Thymus (tissue), 2 donors: ENCODE data around the gene SEPHS2. TPM values are rescaled to one million over a fixed set of nuclear protein-coding genes. Genes with fewer than 3 reads are reported as not detected.

Source experiments
- polyA plus RNA-seq: library from polyadenylated mRNA; stranded (reverse); fragments of 200-250 nt; gene quantifications from one replicate; pipeline ENCODE4 v1.2.3, GENCODE V29; 2013
- total RNA-seq: library from RNA; stranded (reverse); fragments of 120-200 nt; gene quantifications from one replicate; pipeline ENCODE4 v1.2.4, GENCODE V29; 2013
- donor health status: healthy.

Gene SEPHS2
- total and polyA plus RNA-seq, 2 donors: 15.2 to 63.9 TPM

Other genes starting within 250 kb of the SEPHS2 start
- 10.6 TPM for gene SULT1A3, start 246.6 kb downstream of the SEPHS2 start, total RNA-seq
- gene SULT1A3, start 246.6 kb downstream of the SEPHS2 start, polyA plus RNA-seq: 122 TPM
- gene NPIPB13, start 197.4 kb downstream of the SEPHS2 start, total RNA-seq: 0.66 TPM
- gene NPIPB13, start 197.4 kb downstream of the SEPHS2 start, polyA plus RNA-seq: 10.1 TPM
- 49.5 TPM for gene CD2BP2, start 90.6 kb downstream of the SEPHS2 start, total RNA-seq
- 48.0 TPM for gene CD2BP2, start 90.6 kb downstream of the SEPHS2 start, polyA plus RNA-seq
- 12.1 TPM for gene TBC1D10B, start 75.4 kb downstream of the SEPHS2 start, total RNA-seq
- gene TBC1D10B, start 75.4 kb downstream of the SEPHS2 start, polyA plus RNA-seq: 25.0 TPM
- 11.7 TPM for gene MYL11, start 71.1 kb downstream of the SEPHS2 start, total RNA-seq
- 12.5 TPM for gene MYL11, start 71.1 kb downstream of the SEPHS2 start, polyA plus RNA-seq
- 173 TPM for gene SEPTIN1, start 63.3 kb downstream of the SEPHS2 start, total RNA-seq
- gene SEPTIN1, start 63.3 kb downstream of the SEPHS2 start, polyA plus RNA-seq: 337 TPM
- 12.9 TPM for gene ZNF48, start 50.5 kb downstream of the SEPHS2 start, total RNA-seq
- 5.9 TPM for gene ZNF48, start 50.5 kb downstream of the SEPHS2 start, polyA plus RNA-seq
- 4.1 TPM for gene ZNF771, start 38.3 kb downstream of the SEPHS2 start, total RNA-seq
- gene ZNF771, start 38.3 kb downstream of the SEPHS2 start, polyA plus RNA-seq: 3.7 TPM
- 27.4 TPM for gene DCTPP1, start 15.8 kb downstream of the SEPHS2 start, total RNA-seq
- gene DCTPP1, start 15.8 kb downstream of the SEPHS2 start, polyA plus RNA-seq: 20.6 TPM
- 48.6 TPM for gene ITGAL, start 26.9 kb upstream of the SEPHS2 start, total RNA-seq
- 51.3 TPM for gene ITGAL, start 26.9 kb upstream of the SEPHS2 start, polyA plus RNA-seq
- 10.5 TPM for gene ZNF768, start 80.7 kb upstream of the SEPHS2 start, total RNA-seq
- gene ZNF768, start 80.7 kb upstream of the SEPHS2 start, polyA plus RNA-seq: 20.4 TPM
- gene ZNF747, start 89.0 kb upstream of the SEPHS2 start, total RNA-seq: 7.3 TPM
- 9.8 TPM for gene ZNF747, start 89.0 kb upstream of the SEPHS2 start, polyA plus RNA-seq
- 5.7 TPM for gene ZNF764, start 112.5 kb upstream of the SEPHS2 start, total RNA-seq
- gene ZNF764, start 112.5 kb upstream of the SEPHS2 start, polyA plus RNA-seq: 8.3 TPM
- gene ZNF688, start 125.8 kb upstream of the SEPHS2 start, total RNA-seq: 17.5 TPM
- 38.1 TPM for gene ZNF688, start 125.8 kb upstream of the SEPHS2 start, polyA plus RNA-seq
- gene ZNF785, start 139.8 kb upstream of the SEPHS2 start, total RNA-seq: 5.0 TPM
- gene ZNF785, start 139.8 kb upstream of the SEPHS2 start, polyA plus RNA-seq: 7.8 TPM
- 7.3 TPM for gene ZNF689, start 164.5 kb upstream of the SEPHS2 start, total RNA-seq
- gene ZNF689, start 164.5 kb upstream of the SEPHS2 start, polyA plus RNA-seq: 4.3 TPM
- 14.3 TPM for gene PRR14, start 205.1 kb upstream of the SEPHS2 start, total RNA-seq
- 139 TPM for gene PRR14, start 205.1 kb upstream of the SEPHS2 start, polyA plus RNA-seq
- 19.0 TPM for gene FBRS, start 212.6 kb upstream of the SEPHS2 start, total RNA-seq
- gene FBRS, start 212.6 kb upstream of the SEPHS2 start, polyA plus RNA-seq: 60.8 TPM